Stomach (tissue), 9 donors: Measurements from ENCODE around the gene PHF21A. TPM values are rescaled to one million over a fixed set of nuclear protein-coding genes. Genes with fewer than 3 reads are reported as not detected.

Experiments
- DNase-seq, 2 donors: peaks; one replicate each; pipeline versions ENCODE4 v3.0.0 to v3.0.0-alpha.2; 2013 to 2019
- H3K27ac ChIP-seq, 5 donors: fragments of 200-600 bp in 4 of 5; sonication (generic) in 4 of 5; one replicate each; pipeline ENCODE4 v1.5.1; 2013 to 2019; ENCODE audit warnings: mild to moderate bottlenecking in 1 of 5, moderate library complexity in 1 of 5
- H3K27me3 ChIP-seq, 3 donors: fragments of 200-600 bp; sonication (generic); one replicate each; pipeline ENCODE4 v1.5.1; 2017 to 2019; ENCODE audit warnings: mixed run types in 1 of 3
- H3K36me3 ChIP-seq, 4 donors: fragments of 200-600 bp; sonication (generic); 1 replicate in 3 of 4; 2 replicates in 1 of 4; pipeline ENCODE4 v1.5.1; 2016 to 2019
- H3K4me1 ChIP-seq, 4 donors: fragments of 200-600 bp; sonication (generic); one replicate each; pipeline ENCODE4 v1.5.1; 2016 to 2019
- H3K4me3 ChIP-seq, 4 donors: fragments of 200-600 bp; sonication (generic) in 3 of 4; one replicate each; pipeline ENCODE4 v1.5.1; 2016 to 2019; ENCODE audit warnings: mild to moderate bottlenecking in 1 of 4
- H3K9me3 ChIP-seq, 4 donors: fragments of 200-600 bp; sonication (generic); one replicate each; pipeline ENCODE4 v1.5.1; 2016 to 2019
- EP300 ChIP-seq: sonication (generic); formaldehyde crosslinking; IDR thresholded peaks from one replicate; pipeline ENCODE4 v1.6.1; 2017; ENCODE audit warnings: antibody characterized with exemption
- POLR2A ChIP-seq, 4 donors: fragments of 450-650 bp; IDR thresholded peaks; one replicate each; pipeline ENCODE4 v1.6.1; 2016; ENCODE audit warnings: antibody characterized with exemption in 4 of 4, control low read depth in 2 of 4, mild to moderate bottlenecking in 1 of 4, moderate library complexity in 1 of 4
- POLR2AphosphoS5 ChIP-seq, 3 donors: sonication (generic); formaldehyde crosslinking; IDR thresholded peaks; one replicate each; pipeline ENCODE4 v1.6.1; 2016; ENCODE audit warnings: antibody characterized with exemption in 3 of 3
- WGBS, 5 donors: extraction: QIAGEN DNeasy Blood & Tissue Kit in 3 of 5; methylation state at CpG; one replicate each; pipeline versions ENCODE4 v1.1.5 to v1.1.7; 2013 to 2018; 5-methylcytosine and 5-hydroxymethylcytosine counted together
- intact Hi-C: fragments of 100-400 bp; cut with DNase I; formaldehyde crosslinking; loops from one replicate; pipeline ENCODE4 v1.15.1; 2023; ENCODE audit warnings: low total_unique reads
- polyA plus RNA-seq, 3 donors: library from polyadenylated mRNA; stranded (reverse); fragments of 200-250 nt; gene quantifications; one replicate each; pipeline ENCODE4 v1.2.3, GENCODE V29; 2013
- total RNA-seq, 5 donors: library from RNA; depleted of rRNA; stranded (reverse); fragments of >200 nt; gene quantifications; one replicate each; pipeline versions ENCODE4 v1.1.0 to v1.2.3, GENCODE V29; 2014 to 2016
- TF ChIP-seq, protein P1 (sequence below), 7 experiments: fragments of 450-650 bp in 4 of 7; fragments of 200-600 bp in 3 of 7; sonication (generic) in 3 of 7; IDR thresholded peaks; one replicate each; pipeline ENCODE4 v1.5.1; 2016 to 2019; ENCODE audit warnings: antibody characterized with exemption in 7 of 7, control low read depth in 2 of 7, mild to moderate bottlenecking in 1 of 7
- donor health status: healthy with polysubstance abuse.
- donor health status: Bipolar disorder and iron deficiency.
- donor health status: healthy.

Gene PHF21A
- total and polyA plus RNA-seq, 8 donors: 6.1 to 67.0 (median 18.6) TPM

DNA sequence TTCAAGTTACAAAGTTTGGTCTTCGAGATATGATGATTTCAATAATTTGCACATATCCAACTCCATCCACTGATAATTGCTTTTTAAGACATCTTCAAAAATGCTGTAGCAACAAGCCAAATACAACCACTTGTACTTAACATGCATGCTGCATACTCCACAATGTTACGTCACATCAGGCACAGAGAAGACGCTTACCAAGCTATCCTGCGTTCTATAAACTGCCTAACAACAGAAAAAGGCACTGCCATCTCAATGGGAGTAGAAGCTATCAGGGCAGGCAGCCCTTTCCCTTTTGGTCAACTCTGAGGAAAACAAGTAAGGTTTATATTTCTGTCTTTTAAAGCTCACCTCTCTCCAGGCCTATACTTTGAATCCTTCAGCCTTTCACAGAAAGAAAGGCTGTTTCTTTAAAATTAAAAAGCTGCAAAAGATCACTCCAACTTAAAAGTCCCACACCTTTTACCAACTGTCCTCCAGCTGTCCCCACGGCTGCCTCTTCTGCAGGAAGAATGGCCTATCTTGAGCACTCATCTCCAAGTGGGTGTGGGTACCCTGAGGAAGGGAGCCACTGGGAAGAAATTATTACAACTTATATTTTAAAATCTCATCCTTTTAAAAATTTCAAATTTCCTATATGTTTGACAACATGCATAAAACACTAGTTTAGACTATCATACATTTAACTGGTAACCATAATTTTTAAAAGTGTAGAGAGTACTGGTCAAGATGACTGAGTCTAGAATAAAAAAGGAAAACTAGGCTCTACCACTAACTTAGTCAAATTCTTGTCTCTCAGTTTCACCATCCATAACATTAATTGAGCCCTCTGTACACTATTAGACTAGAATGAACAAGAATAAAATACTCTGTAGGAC is 14.5 kb downstream of the PHF21A start:
- H3K4me1 ChIP-seq: peaks cover 17 to 62% (median 39%) of the 10 kb centered on the region in 4 donors
- no peak overlapping the region for H3K4me3 ChIP-seq
- H3K36me3 ChIP-seq: no peaks in the 10 kb centered on the region
- intact Hi-C loops: no loop called here
- H3K27ac ChIP-seq: no peak overlapping the region
- 39 to 69% (median 48%) methylated on average over 5 of the region's 5 CpGs for WGBS, 5 donors
- DNase-seq: peak in 1 of 2 donors; percentile 42
- H3K27me3 ChIP-seq: no peaks in the 10 kb centered on the region
- no peak for TF ChIP-seq POLR2AphosphoS5 (IDR thresholded peaks at IDR 0.05)
- no peaks in the 10 kb centered on the region for H3K9me3 ChIP-seq

DNA sequence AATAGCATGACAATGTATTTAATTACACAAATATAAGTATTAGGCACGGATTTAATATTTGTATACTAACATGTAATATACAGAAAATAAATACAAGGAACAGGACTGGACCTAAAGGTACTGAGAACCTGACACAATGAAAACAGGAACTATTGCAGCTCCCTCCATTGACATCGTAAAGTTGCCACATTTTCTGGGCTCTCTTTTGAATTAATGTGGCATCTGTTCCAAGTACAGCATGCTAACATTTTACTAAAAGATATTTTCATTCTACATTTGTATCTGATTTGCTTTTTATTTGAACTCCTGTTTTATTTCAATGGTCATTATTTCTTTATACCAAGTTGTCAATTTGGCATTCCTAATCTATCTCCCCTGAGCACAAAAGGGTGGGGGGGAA is 15.3 kb downstream of the PHF21A start:
- no peaks in the 10 kb centered on the region for H3K9me3 ChIP-seq
- no peak overlapping the region for H3K4me3 ChIP-seq
- no peak for DNase-seq
- intact Hi-C loops: no loop called here
- H3K36me3 ChIP-seq: no peaks in the 10 kb centered on the region
- H3K27ac ChIP-seq: no peak overlapping the region
- 55 to 89% (median 73%) methylated on average over 2 of the region's 2 CpGs for WGBS, 5 donors
- H3K27me3 ChIP-seq: no peaks in the 10 kb centered on the region
- peaks cover 18 to 59% (median 39%) of the 10 kb centered on the region in 4 donors for H3K4me1 ChIP-seq
- no peak for TF ChIP-seq POLR2AphosphoS5 (IDR thresholded peaks at IDR 0.05)

DNA sequence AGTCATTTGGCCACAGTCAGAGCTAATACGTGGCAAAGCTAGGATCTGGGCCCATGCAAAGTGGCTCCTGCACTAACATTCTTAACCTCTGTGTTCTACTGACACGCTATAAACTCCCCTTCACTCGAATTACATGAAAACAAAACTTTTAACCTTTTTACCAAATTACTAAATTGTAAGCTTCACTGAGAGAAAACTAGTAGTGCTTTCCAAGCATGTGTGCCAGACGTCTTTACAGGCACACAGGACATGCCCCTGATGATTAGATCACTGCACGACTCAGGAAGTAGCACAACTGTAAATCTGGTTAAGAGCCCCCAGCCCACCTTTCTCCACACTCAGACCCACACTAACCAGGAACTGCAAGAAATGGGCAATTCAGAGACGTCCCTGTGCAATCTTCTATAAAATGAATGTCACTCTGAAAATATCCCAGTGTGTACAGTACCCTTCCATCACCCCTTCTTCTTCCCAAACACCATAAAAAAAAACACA is 16.1 kb downstream of the PHF21A start:
- no peaks in the 10 kb centered on the region for H3K36me3 ChIP-seq
- WGBS, 5 donors: 48 to 70% (median 55%) methylated on average over 6 of the region's 6 CpGs
- no peak for DNase-seq
- H3K4me1 ChIP-seq: peaks cover 25 to 65% (median 45%) of the 10 kb centered on the region in 4 donors
- no peak for TF ChIP-seq POLR2AphosphoS5 (IDR thresholded peaks at IDR 0.05)
- TF ChIP-seq, protein P1, sequence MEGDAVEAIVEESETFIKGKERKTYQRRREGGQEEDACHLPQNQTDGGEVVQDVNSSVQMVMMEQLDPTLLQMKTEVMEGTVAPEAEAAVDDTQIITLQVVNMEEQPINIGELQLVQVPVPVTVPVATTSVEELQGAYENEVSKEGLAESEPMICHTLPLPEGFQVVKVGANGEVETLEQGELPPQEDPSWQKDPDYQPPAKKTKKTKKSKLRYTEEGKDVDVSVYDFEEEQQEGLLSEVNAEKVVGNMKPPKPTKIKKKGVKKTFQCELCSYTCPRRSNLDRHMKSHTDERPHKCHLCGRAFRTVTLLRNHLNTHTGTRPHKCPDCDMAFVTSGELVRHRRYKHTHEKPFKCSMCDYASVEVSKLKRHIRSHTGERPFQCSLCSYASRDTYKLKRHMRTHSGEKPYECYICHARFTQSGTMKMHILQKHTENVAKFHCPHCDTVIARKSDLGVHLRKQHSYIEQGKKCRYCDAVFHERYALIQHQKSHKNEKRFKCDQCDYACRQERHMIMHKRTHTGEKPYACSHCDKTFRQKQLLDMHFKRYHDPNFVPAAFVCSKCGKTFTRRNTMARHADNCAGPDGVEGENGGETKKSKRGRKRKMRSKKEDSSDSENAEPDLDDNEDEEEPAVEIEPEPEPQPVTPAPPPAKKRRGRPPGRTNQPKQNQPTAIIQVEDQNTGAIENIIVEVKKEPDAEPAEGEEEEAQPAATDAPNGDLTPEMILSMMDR (IDR thresholded peaks at IDR 0.05): no peak
- no peak overlapping the region for H3K27ac ChIP-seq
- no peak overlapping the region for H3K4me3 ChIP-seq
- no peaks in the 10 kb centered on the region for H3K9me3 ChIP-seq
- no peaks in the 10 kb centered on the region for H3K27me3 ChIP-seq
- intact Hi-C loops: no loop called here

DNA sequence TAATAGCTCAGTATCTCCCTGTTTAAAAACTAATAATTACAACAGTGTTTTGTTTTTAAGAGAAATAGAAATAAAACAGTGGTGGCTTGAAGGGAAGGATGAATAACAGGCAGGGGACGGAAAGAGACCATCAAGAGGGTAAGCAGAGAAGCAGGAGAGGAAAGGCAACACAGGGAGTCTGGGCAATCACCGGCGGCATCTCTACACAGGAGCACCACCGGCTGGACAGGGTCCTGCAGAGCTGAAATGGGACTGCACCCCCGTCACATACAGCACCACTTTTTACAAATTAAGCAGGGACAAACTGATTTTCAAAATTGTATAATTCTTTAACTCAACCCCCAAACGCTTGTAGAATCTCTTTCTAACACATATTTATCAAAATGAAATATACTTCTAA is 18.4 kb downstream of the PHF21A start:
- no peak overlapping the region for H3K4me3 ChIP-seq
- no peaks in the 10 kb centered on the region for H3K9me3 ChIP-seq
- WGBS, 5 donors: 87 to 95% (median 88%) methylated on average over 6 of the region's 6 CpGs
- peak in 1 of 2 donors; percentile 12 for DNase-seq
- TF ChIP-seq POLR2AphosphoS5 (IDR thresholded peaks at IDR 0.05) (no peak), EP300 (no peak), POLR2A (IDR thresholded peaks at IDR 0.05) (no peak)
- no peaks in the 10 kb centered on the region for H3K27me3 ChIP-seq
- intact Hi-C loops: no loop called here
- no peaks in the 10 kb centered on the region for H3K36me3 ChIP-seq
- no peak overlapping the region for H3K27ac ChIP-seq
- peaks cover 40 to 79% (median 59%) of the 10 kb centered on the region in 4 donors for H3K4me1 ChIP-seq

DNA sequence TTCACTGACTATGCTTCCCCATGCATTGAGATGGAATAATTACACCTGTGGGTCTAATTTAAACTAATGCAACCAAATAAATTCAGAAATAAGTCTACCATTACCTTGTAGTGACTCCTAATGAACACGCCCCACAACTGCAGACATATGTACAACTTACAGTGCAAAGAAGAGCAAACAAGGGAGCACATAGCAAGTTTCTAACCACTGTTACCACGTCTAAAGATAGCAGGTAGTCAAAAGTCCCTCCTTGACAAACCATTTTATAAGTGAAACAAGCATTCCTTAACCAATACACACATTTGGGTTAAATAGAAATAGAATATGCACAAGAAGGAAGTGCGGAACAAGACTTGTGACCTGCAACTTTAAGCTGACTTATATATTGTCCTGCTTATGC is 20.6 kb downstream of the PHF21A start:
- H3K4me1 ChIP-seq: peaks cover 33 to 64% (median 51%) of the 10 kb centered on the region in 4 donors
- H3K9me3 ChIP-seq: no peaks in the 10 kb centered on the region
- intact Hi-C loops: no loop called here
- H3K27me3 ChIP-seq: no peaks in the 10 kb centered on the region
- H3K36me3 ChIP-seq: no peaks in the 10 kb centered on the region
- H3K4me3 ChIP-seq: no peak overlapping the region
- WGBS, 5 donors: 45 to 66% (median 59%) methylated on average over 3 of the region's 3 CpGs
- no peak overlapping the region for H3K27ac ChIP-seq
- TF ChIP-seq, protein P1 (IDR thresholded peaks at IDR 0.05): no peak
- TF ChIP-seq POLR2A (IDR thresholded peaks at IDR 0.05) (no peak), POLR2AphosphoS5 (IDR thresholded peaks at IDR 0.05) (no peak), EP300 (no peak)
- peak in 1 of 2 donors; percentile 14 for DNase-seq

DNA sequence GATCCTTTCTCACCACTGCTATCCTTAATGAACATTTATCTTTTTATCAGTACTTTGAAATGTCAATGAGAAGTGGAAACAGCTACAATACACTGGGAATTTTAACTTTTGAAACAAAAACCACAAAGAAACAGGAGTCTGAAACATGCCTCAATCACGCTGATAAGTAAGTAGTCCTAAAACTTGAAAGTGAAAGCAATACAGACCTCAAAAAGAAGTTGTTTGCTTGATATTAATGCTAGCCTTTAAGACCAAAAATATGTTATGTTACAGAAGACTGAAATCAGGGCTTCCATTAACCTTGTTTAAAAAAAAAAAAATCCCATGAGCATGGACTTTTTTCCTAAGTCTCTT is 21.3 kb downstream of the PHF21A start:
- WGBS, 5 donors: 4 to 15% (median 9%) methylated on average over 1 of the region's 1 CpG
- TF ChIP-seq POLR2A (IDR thresholded peaks at IDR 0.05) (no peak), EP300 (no peak), POLR2AphosphoS5 (IDR thresholded peaks at IDR 0.05) (no peak)
- H3K4me3 ChIP-seq: peak overlapping the region in 1 of 4 donors; percentile 4
- H3K36me3 ChIP-seq: no peaks in the 10 kb centered on the region
- peaks cover 26 to 57% (median 44%) of the 10 kb centered on the region in 4 donors for H3K4me1 ChIP-seq
- no peaks in the 10 kb centered on the region for H3K9me3 ChIP-seq
- intact Hi-C loops: no loop called here
- peak overlapping the region in 4 of 5 donors; percentile 35 to 80 (median 58) for H3K27ac ChIP-seq
- no peaks in the 10 kb centered on the region for H3K27me3 ChIP-seq
- peak in 1 of 2 donors; percentile 18 for DNase-seq
